GM18873 (cell line): ENCODE data around the gene RELT.
"Not testable (repeated sequence)": the region's sequence is repeated elsewhere in the genome, so short reads cannot be mapped to it uniquely, and the experiment has no call there.

ENCODE experiments used
- ATAC-seq: cut with Tn5 transposase; IDR thresholded peaks from one replicate; pipeline ENCODE4 v1.9.1; 2021; ENCODE audit warnings: mild to moderate bottlenecking, moderate library complexity, moderate number of reproducible peaks; ENCODE audit not compliant: unreplicated experiment, low FRiP score

RELT gene

DNA sequence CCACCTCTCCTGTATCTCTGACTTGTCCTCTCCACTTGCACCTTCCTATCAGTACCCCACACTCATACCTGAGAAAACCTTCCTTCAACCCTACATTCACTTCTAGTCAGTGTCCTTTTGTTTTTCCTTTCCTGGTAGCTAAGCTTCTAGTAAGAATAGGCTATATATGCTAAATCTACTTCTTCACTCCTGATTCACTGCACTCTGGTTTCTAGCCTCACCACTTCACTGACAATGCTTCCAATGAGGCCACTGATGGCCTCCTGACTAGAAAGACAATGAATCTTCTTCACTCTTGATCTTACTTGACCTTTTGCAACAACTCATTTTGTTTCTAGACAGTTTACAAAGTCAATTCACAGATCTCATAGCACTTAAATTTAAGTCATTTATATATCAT, 52.0 kb downstream of the RELT start:
- no peak for ATAC-seq

DNA sequence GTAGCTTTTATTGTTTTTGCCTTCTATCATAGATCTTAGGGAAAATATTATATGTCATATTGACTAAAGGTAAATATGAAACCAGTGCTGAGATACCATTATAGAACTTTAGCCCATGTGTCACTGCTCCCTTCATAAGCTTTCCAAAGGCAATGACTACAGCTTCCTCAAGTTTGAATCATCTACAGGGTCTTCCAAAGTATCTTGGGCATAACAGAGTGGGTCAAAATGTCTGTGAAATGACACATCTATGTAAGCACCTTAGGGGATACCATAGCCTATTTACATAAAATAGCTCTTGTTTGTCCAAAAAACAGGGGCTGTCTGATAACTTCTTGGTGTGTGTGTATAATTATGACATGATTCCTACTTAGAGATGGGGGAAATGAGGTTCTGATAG, 52.5 kb downstream of the RELT start:
- ATAC-seq, result no peak

DNA sequence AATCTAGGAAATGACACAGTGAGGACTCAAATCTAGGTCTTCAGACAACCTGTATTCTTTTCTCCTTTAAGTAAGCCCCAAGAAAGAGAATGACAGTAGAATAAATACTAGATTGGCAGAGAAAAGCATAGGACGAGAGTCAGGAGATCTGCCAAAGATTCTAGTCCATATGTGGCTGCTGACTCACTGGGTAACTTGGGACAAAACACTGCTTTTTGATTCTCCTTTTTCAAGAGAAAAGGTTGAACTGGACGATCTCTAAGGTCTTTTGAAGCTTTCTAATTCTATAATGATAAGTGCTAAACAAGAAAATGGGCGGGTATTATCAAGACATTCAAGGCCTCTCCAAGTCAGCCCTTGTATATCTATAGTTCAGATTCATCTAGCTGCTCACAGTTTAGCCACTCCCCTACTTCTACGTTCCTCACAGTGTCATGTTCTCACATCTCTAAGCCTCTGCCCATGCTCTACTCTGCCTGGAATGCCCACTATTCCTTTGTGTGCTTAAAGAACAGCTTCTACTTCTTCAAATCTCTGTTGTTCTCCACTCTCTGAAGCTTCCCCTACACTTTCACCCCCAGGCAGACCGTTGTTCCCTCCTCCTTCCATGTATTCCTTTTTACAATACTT, 53.0 kb downstream of the RELT start:
- no peak for ATAC-seq

DNA sequence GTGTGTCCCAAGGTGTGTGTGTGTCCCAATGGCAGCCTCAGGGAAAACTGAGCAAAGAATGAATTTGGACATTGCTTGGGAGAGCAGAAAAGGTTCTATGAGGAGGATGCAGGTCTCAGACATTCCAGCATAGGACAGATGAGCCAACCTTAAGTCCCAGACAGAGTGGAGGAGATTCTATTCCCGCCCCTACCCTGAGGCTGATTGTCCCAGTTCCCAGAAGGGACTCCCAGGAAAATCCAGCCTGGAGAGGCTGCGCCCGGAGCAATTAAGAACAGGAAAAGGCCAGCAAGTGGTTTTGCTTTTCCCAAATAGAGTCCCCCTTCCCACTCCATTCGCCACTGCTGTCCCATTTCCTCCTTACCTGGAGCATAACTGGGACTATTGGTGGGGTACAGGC, 54.1 kb downstream of the RELT start:
- ATAC-seq, result no peak

DNA sequence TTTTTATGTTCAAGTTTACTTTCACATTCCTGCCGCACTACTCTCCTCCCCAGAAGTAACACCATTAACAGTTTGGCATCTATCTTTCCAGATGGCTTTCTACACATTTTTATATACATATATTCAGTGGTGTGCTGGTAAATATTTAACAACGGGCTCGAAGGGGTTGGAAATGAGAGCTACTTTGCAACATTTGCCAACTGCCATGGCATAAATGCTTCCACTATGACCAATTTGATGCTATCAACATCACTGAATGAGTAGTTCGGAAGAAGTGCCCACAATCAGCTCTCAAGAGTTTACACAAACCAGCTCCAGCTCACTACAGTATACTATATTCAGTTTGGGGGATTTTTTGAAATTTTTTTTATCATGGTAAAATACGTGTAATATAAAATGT, 55.2 kb downstream of the RELT start:
- no peak for ATAC-seq

DNA sequence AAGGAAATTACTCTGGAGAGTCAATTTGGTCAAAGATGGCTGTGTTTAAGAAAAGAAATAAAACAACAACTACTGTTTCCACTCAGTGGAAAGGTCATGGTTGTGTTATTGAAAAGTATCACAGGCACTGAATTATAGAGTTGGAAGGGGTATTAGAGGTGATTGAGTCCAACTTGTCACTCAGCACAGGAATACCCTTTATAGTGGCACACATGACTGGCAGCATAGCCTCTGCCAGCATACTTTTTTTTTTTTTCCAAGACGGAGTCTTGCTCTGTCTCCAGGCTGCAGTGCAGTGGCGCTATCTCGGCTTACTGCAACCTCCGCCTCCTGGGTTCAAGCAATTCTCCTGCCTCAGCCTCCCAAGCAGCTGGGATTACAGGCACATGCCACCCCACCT, 60.7 kb downstream of the RELT start:
- not testable (repeated sequence) for ATAC-seq

DNA sequence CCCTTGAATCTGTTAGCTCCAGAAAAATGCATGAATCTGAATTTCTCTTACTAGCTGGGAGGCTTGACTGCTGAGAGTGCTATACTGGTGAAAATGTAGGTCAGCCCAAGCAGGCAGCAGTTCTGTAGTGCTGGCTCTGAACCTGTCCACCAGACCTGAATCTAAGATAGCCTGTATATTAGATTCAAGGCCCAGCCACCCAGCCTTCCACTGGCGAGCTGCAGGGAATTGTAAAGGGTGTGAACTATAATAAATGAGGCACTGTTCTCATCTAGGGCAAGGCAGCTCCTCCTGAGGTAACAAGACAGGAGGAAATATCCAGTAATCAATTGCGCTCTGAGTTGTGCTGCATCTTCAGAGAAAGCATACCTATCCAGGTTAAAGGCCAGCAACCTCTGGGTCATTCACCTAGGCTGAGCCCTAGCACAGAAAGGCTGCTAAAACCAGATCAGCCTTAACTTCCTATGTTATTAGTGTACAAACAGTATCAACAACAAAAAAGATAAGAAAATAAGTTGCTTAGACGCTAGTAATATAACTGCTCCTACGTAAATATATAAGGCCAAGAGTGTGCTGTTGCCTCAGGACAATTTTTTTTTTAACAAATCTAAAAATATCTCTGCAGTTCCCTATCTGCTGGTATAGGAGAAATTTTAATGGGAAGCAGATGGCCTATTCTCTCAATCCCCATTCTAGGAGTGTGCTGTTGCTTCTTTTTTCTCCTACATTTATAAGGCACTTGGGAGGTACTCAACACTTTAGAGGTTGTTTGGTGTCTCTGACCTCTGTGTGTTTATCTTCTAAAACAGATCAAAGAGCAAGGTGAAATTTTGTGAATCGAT, 63.0 kb downstream of the RELT start:
- ATAC-seq, result no peak

DNA sequence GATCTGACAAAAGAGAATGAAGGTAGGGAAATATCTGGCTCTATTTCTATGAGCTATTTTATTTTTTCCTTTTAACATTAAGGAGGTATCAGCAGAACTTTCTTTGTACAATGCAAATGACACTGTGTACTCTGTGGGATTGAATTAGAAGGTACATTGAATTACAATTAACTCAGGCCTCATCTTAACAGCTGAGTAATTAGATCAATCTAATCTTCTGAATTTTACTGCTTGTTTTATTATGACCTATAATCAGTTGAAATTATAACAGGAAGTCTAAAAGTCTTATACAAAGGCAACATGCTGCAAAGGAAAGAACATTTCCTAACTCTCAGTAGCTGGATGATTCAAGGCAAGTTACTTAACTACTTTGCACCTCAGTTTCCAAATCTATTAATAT, 69.8 kb downstream of the RELT start:
- ATAC-seq, result no peak

DNA sequence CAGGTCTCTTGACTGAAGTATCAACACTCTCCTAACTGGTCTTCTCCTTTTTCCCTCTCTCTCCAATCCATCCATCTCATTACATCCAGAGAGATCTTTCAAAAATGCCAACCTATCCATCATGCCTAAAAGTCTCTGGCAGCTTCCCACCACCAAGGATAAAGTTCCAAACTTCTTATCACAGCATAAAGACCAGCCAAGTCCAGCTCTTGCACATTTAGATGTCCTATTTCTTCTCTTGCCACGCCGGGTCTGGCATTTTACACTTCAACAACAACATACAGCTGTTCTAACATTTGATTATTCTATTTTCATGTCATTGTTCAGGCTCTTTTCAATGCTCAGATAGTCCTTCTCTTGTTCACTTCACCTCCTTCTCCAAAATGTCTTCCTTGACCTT, 70.6 kb downstream of the RELT start:
- ATAC-seq, result no peak
